Activated gamma-delta T cell (primary cell): ENCODE measurements around the gene MPLKIP.
"Not testable (repeated sequence)": the region's sequence is repeated elsewhere in the genome, so short reads cannot be mapped to it uniquely, and the experiment has no call there.

ENCODE experiments used
- DNase-seq: peaks from one replicate; lab custom pipeline; 2025; lab: John Stamatoyannopoulos, UW

MPLKIP gene

GRCh38 chr7:40133561-40134427 lies 628 bp downstream of the MPLKIP start:
- DNase-seq: no peak

- DNase-seq: no peak
Measured at GRCh38 chr7:40122940-40123254, 11.5 kb downstream of the MPLKIP start.

- DNase-seq: not testable (repeated sequence)
Measured at GRCh38 chr7:40122100-40122939, 12.1 kb downstream of the MPLKIP start.

- no peak for DNase-seq
Measured at GRCh38 chr7:40120020-40120419, 14.4 kb downstream of the MPLKIP start.

GRCh38 chr7:40118201-40118600 lies 16.2 kb downstream of the MPLKIP start:
- not testable (repeated sequence) for DNase-seq

- not testable (repeated sequence) for DNase-seq
Measured at GRCh38 chr7:40117199-40117598, 17.2 kb downstream of the MPLKIP start.

- DNase-seq: no peak
Measured at GRCh38 chr7:40115936-40116335, 18.5 kb downstream of the MPLKIP start.

GRCh38 chr7:40105879-40106473 lies 28.4 kb downstream of the MPLKIP start:
- DNase-seq: no peak

- DNase-seq: no peak
Measured at GRCh38 chr7:40102897-40103296, 31.5 kb downstream of the MPLKIP start.

GRCh38 chr7:40101201-40101600 lies 33.2 kb downstream of the MPLKIP start:
- no peak for DNase-seq

- DNase-seq: no peak
Measured at GRCh38 chr7:40099837-40100236, 34.6 kb downstream of the MPLKIP start.

GRCh38 chr7:40098810-40099209 lies 35.6 kb downstream of the MPLKIP start:
- DNase-seq: no peak

GRCh38 chr7:40097728-40098127 lies 36.7 kb downstream of the MPLKIP start:
- no peak for DNase-seq

- DNase-seq: no peak
Measured at GRCh38 chr7:40095695-40096327, 38.6 kb downstream of the MPLKIP start.

GRCh38 chr7:40095230-40095629 lies 39.2 kb downstream of the MPLKIP start:
- no peak for DNase-seq

- DNase-seq: no peak
Measured at GRCh38 chr7:40093631-40094350, 40.6 kb downstream of the MPLKIP start.

GRCh38 chr7:40092182-40092581 lies 42.2 kb downstream of the MPLKIP start:
- no peak for DNase-seq

GRCh38 chr7:40077849-40078248 lies 56.6 kb downstream of the MPLKIP start:
- no peak for DNase-seq
